Measurements from ENCODE around the gene AOPEP.
A peak's percentile ranks its signal among the peaks of the same experiment; 100 is the strongest.

The AOPEP gene

GRCh38 chr9:94921092-94921471 is 194.6 kb downstream of the AOPEP start:
- TF ChIP-seq CTCF (IDR thresholded peaks at IDR 0.05; ENCODE audit: low read depth, low read length), result no peak
- H3K4me3 ChIP-seq (ENCODE audit: low read depth, low read length), result peak overlapping the region; percentile 19; the same call in 1 of the 2 replicates

GRCh38 chr9:94921656-94922055 is 195.2 kb downstream of the AOPEP start:
- H3K4me3 ChIP-seq (ENCODE audit: low read depth, low read length), result peak overlapping the region; percentile 19; the same call in 1 of the 2 replicates
- no peak for TF ChIP-seq CTCF (IDR thresholded peaks at IDR 0.05; ENCODE audit: low read depth, low read length)

GRCh38 chr9:94922098-94922607 is 195.7 kb downstream of the AOPEP start:
- no peak for TF ChIP-seq CTCF (IDR thresholded peaks at IDR 0.05; ENCODE audit: low read depth, low read length)
- peak overlapping the region; percentile 19; the same call in 1 of the 2 replicates for H3K4me3 ChIP-seq (ENCODE audit: low read depth, low read length)

- no peak for TF ChIP-seq CTCF (IDR thresholded peaks at IDR 0.05; ENCODE audit: low read depth, low read length)
- H3K4me3 ChIP-seq (ENCODE audit: low read depth, low read length), result peak overlapping the region; percentile 29
These were observed 196.2 kb downstream of the AOPEP start for GRCh38 chr9:94922691-94923107.

GRCh38 chr9:94923326-94924089 is 197.0 kb downstream of the AOPEP start:
- H3K4me3 ChIP-seq (ENCODE audit: low read depth, low read length), result no peak overlapping the region
- no peak for TF ChIP-seq CTCF (IDR thresholded peaks at IDR 0.05; ENCODE audit: low read depth, low read length)

GRCh38 chr9:94925751-94926430 is 199.4 kb downstream of the AOPEP start:
- no peak for TF ChIP-seq CTCF (IDR thresholded peaks at IDR 0.05; ENCODE audit: low read depth, low read length)
- no peak overlapping the region for H3K4me3 ChIP-seq (ENCODE audit: low read depth, low read length)

- H3K4me3 ChIP-seq (ENCODE audit: low read depth, low read length), result no peak overlapping the region
- TF ChIP-seq CTCF (IDR thresholded peaks at IDR 0.05; ENCODE audit: low read depth, low read length), result no peak
These were observed 199.9 kb downstream of the AOPEP start for GRCh38 chr9:94926431-94926800.

Data from WI38 (cell line).